HG03066 (cell line): ENCODE measurements around the gene FILIP1L.

Experiments used
- ATAC-seq: cut with Tn5 transposase; IDR thresholded peaks from one replicate; pipeline ENCODE4 v1.9.1; 2021; ENCODE audit warnings: low read depth; ENCODE audit not compliant: unreplicated experiment

The FILIP1L gene

DNA sequence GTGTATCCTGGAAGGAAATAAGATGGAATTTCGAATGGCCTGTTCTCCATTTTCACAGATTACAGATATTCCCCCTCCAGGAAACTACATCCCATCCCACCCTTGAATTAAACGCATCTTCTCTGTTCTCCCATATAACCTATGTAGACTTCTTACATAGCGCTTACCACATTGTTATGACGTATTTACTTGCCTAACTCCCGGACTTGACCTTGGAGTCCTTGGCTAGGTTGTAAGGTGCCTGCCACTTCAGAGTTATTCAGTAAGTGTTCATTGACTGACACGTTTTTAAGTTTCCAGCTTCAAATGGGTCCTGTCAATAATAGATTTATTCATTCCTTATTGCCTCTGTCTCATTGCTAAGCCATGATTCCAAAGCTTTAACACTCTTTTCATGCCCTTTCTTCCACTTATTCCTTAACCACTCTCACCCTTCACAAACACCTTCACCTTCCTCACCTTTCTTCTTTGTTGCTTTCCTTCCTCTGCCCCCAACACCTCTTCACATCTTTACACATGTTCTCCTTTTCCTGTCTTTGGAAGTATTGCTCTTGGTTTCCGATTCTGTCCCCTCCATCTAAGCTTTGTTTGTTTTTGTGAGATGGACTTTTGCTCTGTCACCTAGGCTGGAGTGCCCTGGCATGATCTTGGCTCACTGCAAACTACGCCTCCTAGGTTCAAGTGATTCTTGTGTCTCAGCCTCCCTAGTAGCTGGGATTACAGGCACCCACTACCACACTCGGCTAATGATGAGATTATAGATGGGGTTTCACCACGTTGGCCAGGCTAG lies 158.3 kb downstream of the FILIP1L start:
- ATAC-seq, result no peak

DNA sequence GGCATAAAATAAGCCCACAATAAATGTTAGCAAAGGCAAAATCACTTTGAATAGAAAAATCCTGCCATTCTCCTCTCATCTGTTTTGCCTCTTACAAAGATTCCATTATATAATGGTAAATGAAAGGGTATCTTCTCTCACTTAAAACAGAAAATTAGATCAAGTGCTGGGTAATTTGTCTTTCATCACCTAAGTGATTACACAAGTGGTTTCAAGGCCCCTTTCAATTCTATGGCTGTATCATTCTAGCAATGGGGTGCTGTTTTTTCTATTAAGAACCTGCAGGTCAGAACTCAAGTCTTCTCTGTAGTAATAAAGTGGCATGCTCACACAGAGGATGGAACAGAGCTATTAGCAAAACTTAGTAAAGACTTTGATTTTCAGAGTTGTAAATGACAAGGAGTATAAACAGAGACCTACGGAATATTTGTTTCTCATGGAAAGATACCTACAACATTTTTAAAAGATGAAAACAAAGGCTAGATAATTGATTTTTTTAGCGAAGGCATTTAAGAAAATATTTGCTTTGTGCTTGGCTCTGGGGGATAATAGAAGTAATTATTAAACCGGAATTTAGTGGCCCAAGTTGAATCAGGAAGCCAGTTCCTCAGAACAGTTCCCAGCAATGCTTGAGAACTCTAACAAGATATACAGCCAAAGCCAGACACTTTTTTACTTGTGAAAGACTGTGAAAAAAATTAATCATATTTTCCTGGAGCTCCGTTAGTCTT lies 159.2 kb downstream of the FILIP1L start:
- no peak for ATAC-seq

DNA sequence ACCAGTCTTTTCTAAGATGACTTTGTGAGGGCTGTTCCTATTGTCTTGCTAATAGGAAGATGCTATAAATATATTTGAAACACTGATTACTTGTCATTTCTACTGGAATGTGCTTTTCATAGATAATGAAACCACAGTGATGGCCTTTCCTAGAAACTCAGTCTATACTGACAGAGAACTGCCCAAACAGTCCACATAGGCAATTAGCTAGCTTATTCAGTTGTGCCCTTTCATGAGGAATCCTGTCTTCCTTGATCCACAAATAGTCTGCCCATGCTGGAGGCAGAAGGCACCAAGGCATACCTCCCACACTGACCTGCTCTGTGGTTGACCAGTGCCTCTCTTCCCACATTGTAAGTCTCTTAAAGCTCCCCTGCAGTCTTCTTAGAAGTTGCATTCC lies 160.7 kb downstream of the FILIP1L start:
- no peak for ATAC-seq

- no peak for ATAC-seq
Measured at GRCh38 chr3:99952306-99952705, 162.0 kb downstream of the FILIP1L start.

- no peak for ATAC-seq
Measured at GRCh38 chr3:99951701-99952100, 162.6 kb downstream of the FILIP1L start.

- ATAC-seq, result no peak
Measured at GRCh38 chr3:99950921-99951320, 163.4 kb downstream of the FILIP1L start.

GRCh38 chr3:99949956-99950670 lies 164.2 kb downstream of the FILIP1L start:
- no peak for ATAC-seq

DNA sequence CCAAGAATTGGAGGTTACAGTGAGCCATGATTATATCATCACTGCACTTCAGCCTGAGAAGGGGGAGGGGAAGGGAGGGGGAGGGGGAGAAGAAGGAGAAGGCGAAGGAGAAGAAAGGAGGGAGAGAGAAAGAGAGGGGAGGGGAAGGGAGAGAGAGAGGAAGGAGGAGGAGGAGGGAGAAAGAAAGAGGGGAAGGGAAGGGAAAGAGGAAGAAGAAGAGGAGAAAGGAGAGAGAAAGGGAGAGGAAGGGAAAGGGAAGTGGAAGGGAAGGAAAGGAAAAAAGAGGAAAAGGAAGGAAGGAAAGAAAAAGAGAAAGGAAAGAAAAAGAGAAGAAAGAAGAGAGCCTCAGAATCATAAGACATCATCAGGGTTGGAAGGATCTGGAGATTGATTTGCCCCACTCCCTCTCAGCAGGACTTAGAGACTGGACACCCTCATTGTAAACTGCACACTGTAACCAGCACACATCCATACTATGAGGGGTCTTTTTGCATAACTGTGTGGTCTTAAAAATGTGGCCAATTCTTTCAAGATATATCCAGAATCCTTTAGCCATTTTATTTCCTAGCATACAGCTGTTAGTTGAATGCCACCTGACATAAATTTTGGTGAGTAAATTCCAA lies 165.7 kb downstream of the FILIP1L start:
- no peak for ATAC-seq

DNA sequence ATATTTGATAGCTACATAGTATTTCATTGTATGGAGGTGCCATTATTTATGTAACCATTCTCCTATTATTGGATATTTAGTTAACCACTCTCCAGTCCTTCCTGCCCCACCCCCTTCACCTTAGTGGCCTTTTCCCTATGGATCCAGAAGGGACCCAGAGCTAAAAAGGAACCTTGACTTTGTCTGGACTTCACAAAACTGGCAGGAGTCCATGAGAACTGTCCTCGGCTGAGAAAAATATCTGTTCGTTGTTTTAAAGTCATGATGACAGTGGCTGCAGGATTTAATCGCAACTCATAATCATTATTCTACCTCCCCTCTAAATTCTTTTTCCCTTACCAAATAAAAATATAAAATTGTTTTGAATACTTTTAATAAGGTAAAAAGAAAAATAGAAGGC lies 166.9 kb downstream of the FILIP1L start:
- ATAC-seq, result no peak

DNA sequence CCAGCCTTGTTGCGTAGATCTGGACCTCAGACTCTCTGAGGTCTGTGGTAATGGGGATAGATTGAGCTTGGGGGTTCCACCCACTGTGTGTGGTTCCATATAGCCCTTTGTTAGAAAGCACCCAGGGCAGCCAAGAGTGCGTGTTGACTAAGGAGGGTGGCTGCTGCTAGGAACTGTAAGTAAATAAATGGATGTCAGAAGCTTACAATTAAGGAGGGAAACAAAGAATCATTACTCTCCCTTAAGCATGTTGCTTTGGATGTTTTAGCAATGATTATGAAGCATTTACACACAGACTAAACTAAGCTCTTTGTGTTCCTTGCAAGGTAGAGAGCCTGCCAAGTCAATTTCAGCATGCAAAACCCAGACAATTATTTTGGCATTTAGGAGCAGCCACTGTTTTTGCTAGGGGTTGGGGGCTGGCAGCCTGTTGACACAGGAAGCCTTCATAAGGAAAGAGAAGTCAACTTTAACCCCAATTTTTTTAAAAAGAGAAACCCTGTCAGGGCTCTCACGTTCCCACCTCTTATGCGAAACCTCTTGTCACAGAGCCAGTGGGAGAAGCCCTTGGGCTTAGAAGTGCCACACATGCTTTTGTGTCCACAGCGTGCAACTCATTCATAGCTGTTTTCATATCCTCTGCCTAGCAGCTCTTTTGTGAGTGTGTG lies 168.8 kb downstream of the FILIP1L start:
- no peak for ATAC-seq

- no peak for ATAC-seq
Measured at GRCh38 chr3:99943931-99944761, 170.2 kb downstream of the FILIP1L start.

DNA sequence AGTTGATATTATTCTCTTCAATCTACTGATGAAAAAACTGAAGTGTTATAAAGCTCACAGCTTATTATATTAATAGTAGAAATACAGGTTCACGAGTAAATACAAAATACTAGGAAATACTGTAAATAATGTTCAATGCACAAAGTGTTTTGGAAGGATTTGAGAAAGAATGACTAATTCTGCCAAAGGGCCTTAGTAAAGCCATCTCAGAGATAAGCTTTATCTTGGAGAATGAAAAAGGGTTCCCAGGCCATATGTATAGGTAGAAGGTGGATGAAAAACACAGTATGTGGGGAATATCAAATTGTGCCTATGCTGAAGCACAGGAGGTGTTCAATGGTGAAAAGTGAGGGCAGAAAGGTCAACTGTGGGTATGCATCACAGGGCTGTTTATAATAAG lies 173.1 kb downstream of the FILIP1L start:
- no peak for ATAC-seq

- ATAC-seq, result no peak
Measured at GRCh38 chr3:99940350-99940749, 174.0 kb downstream of the FILIP1L start.

GRCh38 chr3:99939876-99940275 lies 174.4 kb downstream of the FILIP1L start:
- ATAC-seq, result no peak

GRCh38 chr3:99938270-99938911 lies 175.9 kb downstream of the FILIP1L start:
- ATAC-seq, result no peak

GRCh38 chr3:99934975-99935797 lies 179.1 kb downstream of the FILIP1L start:
- no peak for ATAC-seq

DNA sequence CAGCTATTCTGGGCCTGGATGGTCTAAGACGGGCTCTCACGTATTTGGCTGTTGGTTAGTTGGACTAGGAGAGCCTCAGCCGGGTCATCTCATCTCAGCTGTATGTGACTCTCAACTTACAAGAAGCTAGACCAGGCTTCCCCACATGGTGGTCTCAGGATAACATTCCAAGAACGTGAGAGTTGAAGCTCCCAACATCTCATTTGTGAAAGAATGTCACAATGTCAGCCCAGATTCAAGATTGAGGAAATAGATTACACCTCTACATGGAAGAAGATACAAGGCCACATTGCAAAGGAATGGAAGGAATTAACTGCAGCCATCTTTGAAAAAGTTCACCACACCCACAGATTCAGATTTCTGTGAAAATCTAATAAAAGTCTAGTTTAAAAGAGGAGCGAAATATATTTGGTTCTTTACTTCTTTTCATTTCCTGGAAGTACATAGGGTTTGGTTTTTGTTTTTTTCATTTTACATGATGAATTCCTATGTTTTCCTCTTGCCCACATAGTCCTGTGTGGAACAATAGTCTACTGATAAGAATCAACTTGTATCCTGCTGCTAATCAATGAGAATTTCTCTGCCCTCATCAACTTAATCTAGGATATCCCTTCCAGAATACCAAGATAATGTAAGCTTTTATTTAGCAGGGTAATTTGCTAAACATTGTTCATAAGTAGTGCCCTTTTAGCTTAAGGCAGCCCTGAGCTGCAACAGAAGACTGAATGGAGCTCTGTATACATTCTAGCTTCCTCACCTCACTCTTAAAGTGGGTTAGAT lies 180.1 kb downstream of the FILIP1L start:
- no peak for ATAC-seq
